Pancreas (tissue), 10 donors: Measurements from ENCODE around the gene PDLIM3. TPM values are rescaled to one million over a fixed set of nuclear protein-coding genes. Genes with fewer than 3 reads are reported as not detected.
A peak's percentile ranks its signal among the peaks of the same experiment; 100 is the strongest.

Source experiments
- ATAC-seq, 4 donors: fragments of 200-7000 bp; cut with Tn5 transposase; one replicate each; pipeline versions ENCODE4 v1.8.0 to v1.9.1; 2020; ENCODE audit warnings: mild to moderate bottlenecking in 4 of 4, moderate library complexity in 4 of 4
- DNase-seq, 6 donors: peaks; one replicate each; pipeline ENCODE4 v3.0.0-alpha.2; 2020
- FAIRE-seq: peaks from 2 replicates; lab custom pipeline; 2012; peaks lifted over from hg19 to GRCh38; lab: Jason Lieb, UNC
- H3K27ac ChIP-seq, 4 donors: fragments of 200-600 bp; sonication (generic); 1 replicate in 3 of 4; 2 replicates in 1 of 4; pipeline versions ENCODE4 v1.5.0 to v1.8.0; 2020
- H3K27me3 ChIP-seq, 4 donors: fragments of 200-600 bp; one replicate each; pipeline ENCODE4 v1.8.0; 2021
- H3K36me3 ChIP-seq, 3 donors: fragments of 200-600 bp; sonication (generic) in 1 of 3; one replicate each; pipeline versions ENCODE4 v1.5.0 to v1.8.0; 2020 to 2021
- H3K4me1 ChIP-seq, 3 donors: fragments of 200-600 bp; one replicate each; pipeline ENCODE4 v1.8.0; 2021
- H3K4me3 ChIP-seq, 4 donors: fragments of 200-600 bp; sonication (generic) in 2 of 4; one replicate each; pipeline versions ENCODE4 v1.5.0 to v1.8.0; 2020 to 2021
- H3K9me3 ChIP-seq, 4 donors: fragments of 200-600 bp; one replicate each; pipeline ENCODE4 v1.8.0; 2021
- CTCF ChIP-seq, 4 donors: fragments of 200-600 bp; sonication (generic) in 3 of 4; IDR thresholded peaks; one replicate each; pipeline versions ENCODE4 v1.5.0 to v1.8.0; 2021; ENCODE audit warnings: antibody characterized with exemption in 4 of 4
- WGBS, 2 donors: extraction: QIAGEN DNeasy Blood & Tissue Kit; methylation state at CpG; one replicate each; pipeline ENCODE4 v1.1.7; 2013; 5-methylcytosine and 5-hydroxymethylcytosine counted together
- intact Hi-C, 3 donors: fragments of 100-400 bp; cut with DNase I; formaldehyde crosslinking; loops; one replicate each; pipeline versions ENCODE4 v1.11.1 to v1.14.2; 2022
- polyA plus RNA-seq, 2 donors: library from polyadenylated mRNA; stranded (reverse); fragments of 200-250 nt; gene quantifications; one replicate each; pipeline ENCODE4 v1.2.3, GENCODE V29; 2013
- total RNA-seq, 6 donors: library from RNA; stranded (reverse); fragmentation: NEBNext Ultra II Directional in 4 of 6; extraction: Animal tissue kit (Norgen Biotek cat#: 25700) in 4 of 6; gene quantifications; one replicate each; pipeline versions ENCODE4 v1.2.1 to v1.2.4, GENCODE V29; 2021 to 2023
- donor health status: healthy with polysubstance abuse.
- donor health status: DM: no; HTN: no; CAD: no; lungs with moderate emphysema.
- donor health status: DM: no; HTN: no; CAD: no.
- donor health status: control.
- donor health status: control.
- donor health status: Bipolar disorder and iron deficiency.
- donor health status: DM: yes; HTN: yes; CAD: no.
- donor health status: DM: no; HTN: no; CAD: no.
- donor health status: DM: no; HTN: no; CAD: no.
- donor health status: DM: yes; HTN: yes; CAD: no.

Gene PDLIM3
- total and polyA plus RNA-seq, 8 donors, result 6.3 to 50.5 (median 18.9) TPM

GRCh38 chr4:185461565-185461964, 73.7 kb downstream of the PDLIM3 start:
- no peak overlapping the region for H3K27ac ChIP-seq
- no peak overlapping the region for H3K4me3 ChIP-seq
- H3K36me3 ChIP-seq, result no peaks in the 10 kb centered on the region
- H3K4me1 ChIP-seq, result peaks cover 1 to 5% (median 3%) of the 10 kb centered on the region in 3 donors
- no peak for FAIRE-seq
- WGBS, 2 donors, result 97 to 98% methylated on average over 8 of the region's 8 CpGs
- intact Hi-C loops, result no loop called here
- no peak for ATAC-seq
- no peak for DNase-seq
- no peaks in the 10 kb centered on the region for H3K9me3 ChIP-seq
- no peaks in the 10 kb centered on the region for H3K27me3 ChIP-seq
- no peak for TF ChIP-seq CTCF (IDR thresholded peaks at IDR 0.05)

- WGBS, 2 donors, result 22 to 34% methylated on average over 3 of the region's 3 CpGs
- FAIRE-seq, result no peak
Measured at GRCh38 chr4:185457136-185457535, 78.2 kb downstream of the PDLIM3 start.

GRCh38 chr4:185456131-185456530, 79.2 kb downstream of the PDLIM3 start:
- no peak overlapping the region for H3K27ac ChIP-seq
- no peak for TF ChIP-seq CTCF (IDR thresholded peaks at IDR 0.05)
- whole genome bisulfite sequencing, 2 donors, result 33 to 34% methylated on average over 2 of the region's 2 CpGs
- H3K4me1 ChIP-seq, result peaks cover 5 to 6% (median 6%) of the 10 kb centered on the region in 3 donors
- no peaks in the 10 kb centered on the region for H3K9me3 ChIP-seq
- no peak for DNase-seq
- intact Hi-C loops, result no loop called here
- no peak overlapping the region for H3K4me3 ChIP-seq
- FAIRE-seq, result no peak
- no peaks in the 10 kb centered on the region for H3K36me3 ChIP-seq
- no peaks in the 10 kb centered on the region for H3K27me3 ChIP-seq
- peak in 1 of 4 donors; percentile 47 for ATAC-seq

More at GRCh38 chr4:185457136-185457535, 78.2 kb downstream of the PDLIM3 start:
- intact Hi-C loops, result no loop called here
- peaks cover 5 to 6% (median 6%) of the 10 kb centered on the region in 3 donors for H3K4me1 ChIP-seq
- no peak for TF ChIP-seq CTCF (IDR thresholded peaks at IDR 0.05)
- DNase-seq (peak in 2 of 6 donors; percentile 42 to 46), ATAC-seq (peak; percentile 82 to 98 (median 92))
- no peak overlapping the region for H3K27ac ChIP-seq
- H3K36me3 ChIP-seq, result no peaks in the 10 kb centered on the region
- H3K27me3 ChIP-seq, result no peaks in the 10 kb centered on the region
- no peak overlapping the region for H3K4me3 ChIP-seq
- no peaks in the 10 kb centered on the region for H3K9me3 ChIP-seq

Other genes starting within 250 kb of the PDLIM3 start
- gene LRP2BP, start 139.6 kb downstream of the PDLIM3 start, total RNA-seq, result 1 to 10 TPM in 3 of 6 donors, under 1 TPM in 3; 0.79 to 1.2 (median 1.00) TPM
- gene LRP2BP, start 139.6 kb downstream of the PDLIM3 start, polyA plus RNA-seq, result 1 to 10 TPM in 1 of 2 donors, under 1 TPM in 1; 0.72 to 2.1 TPM
- gene ANKRD37, start 138.7 kb downstream of the PDLIM3 start, total RNA-seq, result 10 to 100 TPM in 2 of 6 donors, 1 to 10 TPM in 4; 4.8 to 13.5 (median 8.6) TPM
- gene ANKRD37, start 138.7 kb downstream of the PDLIM3 start, polyA plus RNA-seq, result 10 to 100 TPM; 11.5 to 15.3 TPM
- 10 to 100 TPM; 13.4 to 23.4 (median 20.7) TPM for gene UFSP2, start 109.5 kb downstream of the PDLIM3 start, total RNA-seq
- 10 to 100 TPM; 10.1 to 14.7 TPM for gene UFSP2, start 109.5 kb downstream of the PDLIM3 start, polyA plus RNA-seq
- gene CCDC110, start 63.8 kb downstream of the PDLIM3 start, total RNA-seq, result 10 to 100 TPM; 11.2 to 25.8 (median 19.6) TPM
- 1 to 10 TPM; 4.1 to 6.2 TPM for gene CCDC110, start 63.8 kb downstream of the PDLIM3 start, polyA plus RNA-seq